Peyer's patch (tissue), 4 donors: ENCODE results near the gene OTUD5.

Source experiments
- CTCF ChIP-seq, 6 experiments: fragments of 450-650 bp in 4 of 6; fragments of 200-600 bp in 2 of 6; sonication (generic) in 1 of 6; IDR thresholded peaks; one replicate each; pipeline ENCODE4 v1.5.1; 2017 to 2019; ENCODE audit warnings: antibody characterized with exemption in 6 of 6, mild to moderate bottlenecking in 3 of 6, moderate library complexity in 1 of 6
- POLR2A ChIP-seq, 2 donors: fragments of 450-650 bp; IDR thresholded peaks; one replicate each; pipeline ENCODE4 v1.5.1; 2017; ENCODE audit warnings: antibody characterized with exemption in 2 of 2, mild to moderate bottlenecking in 2 of 2, moderate library complexity in 2 of 2

DNA sequence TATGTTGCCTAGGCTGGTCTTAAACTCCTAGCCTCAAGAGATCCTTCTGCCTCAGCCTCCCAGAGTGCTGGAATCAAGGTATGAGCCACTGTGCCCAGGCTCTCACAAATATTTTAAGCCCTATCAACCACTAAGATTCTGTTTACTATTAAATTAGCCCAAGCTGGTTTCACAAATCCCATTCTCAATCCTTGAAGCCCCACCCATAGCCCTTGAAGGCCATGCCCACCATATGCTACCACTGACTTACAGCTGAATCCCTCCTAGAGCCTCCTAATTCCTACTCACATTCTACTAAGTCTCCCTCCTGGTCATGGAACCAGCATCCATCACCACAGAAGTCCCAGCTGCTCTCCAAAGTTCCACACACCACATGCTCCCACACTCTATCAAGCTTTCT, 34.9 kb upstream of the OTUD5 start:
- no peak for TF ChIP-seq CTCF (IDR thresholded peaks at IDR 0.05)
- TF ChIP-seq POLR2A (IDR thresholded peaks at IDR 0.05), result no peak
